Measurements from ENCODE around the gene DBNDD1. TPM values are rescaled to one million over a fixed set of nuclear protein-coding genes. Genes with fewer than 3 reads are reported as not detected.

DBNDD1 gene
- total RNA-seq, 4 donors from 2014 or later: 1.1 to 4.1 (median 3.5) TPM

GRCh38 chr16:89981414-89981813 is 37.8 kb downstream of the DBNDD1 start:
- Histone ChIP-seq H3K36me3 (peaks cover 0 to 88% of the 10 kb centered on the region in 2 donors), H3K27me3 (no peaks in the 10 kb centered on the region), H3K4me1 (no peaks in the 10 kb centered on the region), H3K4me3 (no peak overlapping the region), H3K27ac (no peak overlapping the region), H3K9me3 (no peaks in the 10 kb centered on the region)
- no peak for TF ChIP-seq POLR2AphosphoS5 (IDR thresholded peaks at IDR 0.05)
- WGBS, 2 donors (ENCODE audit: low coverage in 1 of 2): 86 to 89% methylated on average over 5 to 6 of the region's 8 CpGs
- no peak for ATAC-seq

GRCh38 chr16:89974870-89975269 is 44.4 kb downstream of the DBNDD1 start:
- no peak overlapping the region for H3K4me3 ChIP-seq
- peaks cover 0 to 43% (median 20%) of the 10 kb centered on the region in 3 donors for H3K4me1 ChIP-seq
- WGBS, 2 donors (ENCODE audit: low coverage in 1 of 2): 65 to 80% methylated on average over 2 of the region's 2 CpGs
- peaks cover 0 to 30% of the 10 kb centered on the region in 2 donors for H3K36me3 ChIP-seq
- no peaks in the 10 kb centered on the region for H3K27me3 ChIP-seq
- no peak overlapping the region for H3K27ac ChIP-seq
- no peak for TF ChIP-seq POLR2A (IDR thresholded peaks at IDR 0.05)
- no peak for TF ChIP-seq CTCF (IDR thresholded peaks at IDR 0.05)
- no peak for TF ChIP-seq EP300 (IDR thresholded peaks at IDR 0.05)
- no peak for TF ChIP-seq POLR2AphosphoS5 (IDR thresholded peaks at IDR 0.05)
- H3K9me3 ChIP-seq: peaks cover 0 to 2% (median 0%) of the 10 kb centered on the region in 3 donors
- ATAC-seq: no peak

GRCh38 chr16:89973654-89974335 is 45.5 kb downstream of the DBNDD1 start:
- H3K27ac ChIP-seq: no peak overlapping the region
- H3K4me3 ChIP-seq: peak overlapping the region in 1 of 2 donors; percentile 74
- H3K27me3 ChIP-seq: no peaks in the 10 kb centered on the region
- H3K4me1 ChIP-seq: peaks cover 0 to 43% (median 20%) of the 10 kb centered on the region in 3 donors
- ATAC-seq: no peak
- no peak for TF ChIP-seq EP300 (IDR thresholded peaks at IDR 0.05)
- no peak for TF ChIP-seq POLR2A (IDR thresholded peaks at IDR 0.05)
- TF ChIP-seq CTCF (IDR thresholded peaks at IDR 0.05): no peak
- no peak for TF ChIP-seq POLR2AphosphoS5 (IDR thresholded peaks at IDR 0.05)
- peaks cover 0 to 25% of the 10 kb centered on the region in 2 donors for H3K36me3 ChIP-seq
- peaks cover 0 to 5% (median 0%) of the 10 kb centered on the region in 3 donors for H3K9me3 ChIP-seq
- WGBS, 2 donors (ENCODE audit: low coverage in 1 of 2): 81 to 89% methylated on average over 6 to 9 of the region's 13 CpGs

- Histone ChIP-seq H3K4me3 (peak overlapping the region; percentile 74 to 76), H3K36me3 (peaks cover 0 to 20% of the 10 kb centered on the region in 2 donors), H3K27me3 (no peaks in the 10 kb centered on the region), H3K4me1 (peaks cover 0 to 43% (median 20%) of the 10 kb centered on the region in 3 donors), H3K27ac (peak overlapping the region; percentile 83 to 98 (median 97)), H3K9me3 (peaks cover 0 to 5% (median 0%) of the 10 kb centered on the region in 3 donors)
- WGBS, 2 donors (ENCODE audit: low coverage in 1 of 2): 9 to 12% methylated on average over 14 of the region's 14 CpGs
- TF ChIP-seq EP300 (IDR thresholded peaks at IDR 0.05) (no peak), CTCF (IDR thresholded peaks at IDR 0.05) (no peak), POLR2A (IDR thresholded peaks at IDR 0.05) (no peak), POLR2AphosphoS5 (IDR thresholded peaks at IDR 0.05) (no peak)
- ATAC-seq: no peak
These were observed 46.0 kb downstream of the DBNDD1 start for GRCh38 chr16:89973235-89973634.

GRCh38 chr16:89972244-89973234 is 46.7 kb downstream of the DBNDD1 start:
- Histone ChIP-seq H3K4me1 (peaks cover 0 to 43% (median 20%) of the 10 kb centered on the region in 3 donors), H3K9me3 (peaks cover 0 to 5% (median 0%) of the 10 kb centered on the region in 3 donors), H3K36me3 (peaks cover 0 to 20% of the 10 kb centered on the region in 2 donors), H3K4me3 (peak overlapping the region; percentile 74 to 76), H3K27me3 (no peaks in the 10 kb centered on the region), H3K27ac (peak overlapping the region; percentile 83 to 98 (median 97))
- WGBS, 2 donors (ENCODE audit: low coverage in 1 of 2): 0% methylated on average over 1 to 26 of the region's 104 CpGs
- ATAC-seq: peak; percentile 99
- peak; percentile 91 to 92 for TF ChIP-seq POLR2A (IDR thresholded peaks at IDR 0.05)
- TF ChIP-seq CTCF (IDR thresholded peaks at IDR 0.05): peak in 3 of 4 experiments; percentile 8 to 45 (median 35)
- TF ChIP-seq POLR2AphosphoS5 (IDR thresholded peaks at IDR 0.05): peak; percentile 79
- TF ChIP-seq EP300 (IDR thresholded peaks at IDR 0.05): no peak
